Measurements from ENCODE around the gene LMLN. TPM values are rescaled to one million over a fixed set of nuclear protein-coding genes. Genes with fewer than 3 reads are reported as not detected.

Gene LMLN
- total and polyA plus RNA-seq, 2 donors from 2014 or later, result 1.6 to 10.5 TPM

DNA sequence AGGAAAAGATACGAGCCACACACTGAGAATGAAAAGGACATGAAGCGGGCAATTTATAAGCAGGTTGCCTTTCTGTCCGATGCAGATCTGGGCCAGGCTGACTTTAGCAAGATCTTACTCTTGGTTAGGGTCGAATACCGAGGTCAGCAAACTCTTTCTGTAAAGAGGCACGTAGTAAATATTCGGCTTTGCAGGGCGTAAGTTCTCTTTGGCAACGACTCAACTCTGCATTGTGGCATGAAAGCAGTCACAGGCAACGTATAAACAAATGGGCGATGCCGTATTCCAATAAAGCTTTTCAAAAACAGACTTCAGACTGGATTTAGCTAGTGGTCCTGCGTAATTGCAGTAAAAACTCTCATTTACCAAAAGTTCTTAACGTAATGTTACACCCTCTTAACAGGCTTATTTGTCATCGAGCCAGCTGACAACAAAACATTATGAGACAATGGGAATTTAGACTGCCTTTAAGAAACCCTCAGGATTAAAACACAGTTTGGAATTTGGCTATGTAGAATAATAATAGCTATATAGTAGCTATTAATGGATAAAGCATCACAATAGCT lies 23.1 kb upstream of the LMLN start:
- DNase-seq (no peak), FAIRE-seq (no peak)
- intact Hi-C loops (cut with DNase I), result no loop called here
- Histone ChIP-seq H3K27me3 (ENCODE audit: control insufficient read depth, insufficient read depth, low read length) (no peaks in the 10 kb centered on the region), H3K9me3 (ENCODE audit: control insufficient read depth in 2 of 3, insufficient read depth in 1 of 3, low read length in 3 of 3) (no peaks in the 10 kb centered on the region), H3K4me3 (ENCODE audit: low read length in 3 of 3) (no peak overlapping the region), H3K4me1 (ENCODE audit: control insufficient read depth in 2 of 3, insufficient read depth in 2 of 3, low read depth in 1 of 3, low read length in 3 of 3) (no peaks in the 10 kb centered on the region), H3K36me3 (ENCODE audit: control insufficient read depth in 2 of 3, insufficient read depth in 3 of 3, low read length in 3 of 3) (no peaks in the 10 kb centered on the region), H3K9ac (ENCODE audit: low read length in 3 of 3) (no peak overlapping the region), H3K27ac (ENCODE audit: low read depth in 2 of 2, low read length in 2 of 2) (no peak overlapping the region)
- TF ChIP-seq, protein P1, sequence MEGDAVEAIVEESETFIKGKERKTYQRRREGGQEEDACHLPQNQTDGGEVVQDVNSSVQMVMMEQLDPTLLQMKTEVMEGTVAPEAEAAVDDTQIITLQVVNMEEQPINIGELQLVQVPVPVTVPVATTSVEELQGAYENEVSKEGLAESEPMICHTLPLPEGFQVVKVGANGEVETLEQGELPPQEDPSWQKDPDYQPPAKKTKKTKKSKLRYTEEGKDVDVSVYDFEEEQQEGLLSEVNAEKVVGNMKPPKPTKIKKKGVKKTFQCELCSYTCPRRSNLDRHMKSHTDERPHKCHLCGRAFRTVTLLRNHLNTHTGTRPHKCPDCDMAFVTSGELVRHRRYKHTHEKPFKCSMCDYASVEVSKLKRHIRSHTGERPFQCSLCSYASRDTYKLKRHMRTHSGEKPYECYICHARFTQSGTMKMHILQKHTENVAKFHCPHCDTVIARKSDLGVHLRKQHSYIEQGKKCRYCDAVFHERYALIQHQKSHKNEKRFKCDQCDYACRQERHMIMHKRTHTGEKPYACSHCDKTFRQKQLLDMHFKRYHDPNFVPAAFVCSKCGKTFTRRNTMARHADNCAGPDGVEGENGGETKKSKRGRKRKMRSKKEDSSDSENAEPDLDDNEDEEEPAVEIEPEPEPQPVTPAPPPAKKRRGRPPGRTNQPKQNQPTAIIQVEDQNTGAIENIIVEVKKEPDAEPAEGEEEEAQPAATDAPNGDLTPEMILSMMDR (IDR thresholded peaks at IDR 0.05; ENCODE audit: borderline replicate concordance, extremely low read depth, insufficient read depth), result no peak

DNA sequence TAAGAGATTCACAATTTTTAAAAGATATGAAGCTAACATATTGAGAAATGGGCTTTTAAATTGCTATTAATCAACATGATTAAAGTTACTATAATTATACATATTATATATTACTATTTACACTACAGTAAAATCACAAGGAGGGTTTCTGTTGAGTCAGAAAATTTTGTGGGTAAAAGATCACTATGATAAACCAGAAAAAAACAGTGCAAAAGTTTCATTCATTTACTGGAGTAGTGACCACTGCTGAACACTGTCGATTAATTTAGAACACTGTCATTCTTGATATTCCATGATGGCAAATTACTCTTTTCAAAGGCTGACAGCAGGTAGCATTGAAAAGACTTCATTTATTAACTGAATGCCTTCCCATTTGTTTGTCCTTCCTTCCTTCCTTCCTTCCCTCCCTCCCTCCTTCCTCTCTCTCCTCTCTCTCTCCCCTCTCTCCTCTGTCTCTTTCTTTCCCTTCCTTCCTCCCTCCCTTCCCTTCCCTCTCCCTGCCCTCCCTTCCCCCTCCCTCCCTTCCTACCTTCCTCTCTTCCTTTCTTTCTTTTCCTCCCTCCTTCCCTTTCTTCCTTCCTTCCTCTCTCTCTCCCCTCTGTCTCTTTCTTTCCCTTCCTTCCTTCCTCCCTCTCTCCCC lies 19.2 kb upstream of the LMLN start:
- FAIRE-seq (no peak), DNase-seq (no peak)
- Histone ChIP-seq H3K27ac (ENCODE audit: low read depth in 2 of 2, low read length in 2 of 2) (no peak overlapping the region), H3K27me3 (ENCODE audit: control insufficient read depth, insufficient read depth, low read length) (no peaks in the 10 kb centered on the region), H3K4me3 (ENCODE audit: low read length in 3 of 3) (no peak overlapping the region), H3K4me1 (ENCODE audit: control insufficient read depth in 2 of 3, insufficient read depth in 2 of 3, low read depth in 1 of 3, low read length in 3 of 3) (no peaks in the 10 kb centered on the region), H3K36me3 (ENCODE audit: control insufficient read depth in 2 of 3, insufficient read depth in 3 of 3, low read length in 3 of 3) (no peaks in the 10 kb centered on the region), H3K9ac (ENCODE audit: low read length in 3 of 3) (no peak overlapping the region), H3K9me3 (ENCODE audit: control insufficient read depth in 2 of 3, insufficient read depth in 1 of 3, low read length in 3 of 3) (no peaks in the 10 kb centered on the region)
- TF ChIP-seq, protein P1 (IDR thresholded peaks at IDR 0.05; ENCODE audit: borderline replicate concordance, extremely low read depth, insufficient read depth), result no peak
- intact Hi-C loops (cut with DNase I), result no loop called here

DNA sequence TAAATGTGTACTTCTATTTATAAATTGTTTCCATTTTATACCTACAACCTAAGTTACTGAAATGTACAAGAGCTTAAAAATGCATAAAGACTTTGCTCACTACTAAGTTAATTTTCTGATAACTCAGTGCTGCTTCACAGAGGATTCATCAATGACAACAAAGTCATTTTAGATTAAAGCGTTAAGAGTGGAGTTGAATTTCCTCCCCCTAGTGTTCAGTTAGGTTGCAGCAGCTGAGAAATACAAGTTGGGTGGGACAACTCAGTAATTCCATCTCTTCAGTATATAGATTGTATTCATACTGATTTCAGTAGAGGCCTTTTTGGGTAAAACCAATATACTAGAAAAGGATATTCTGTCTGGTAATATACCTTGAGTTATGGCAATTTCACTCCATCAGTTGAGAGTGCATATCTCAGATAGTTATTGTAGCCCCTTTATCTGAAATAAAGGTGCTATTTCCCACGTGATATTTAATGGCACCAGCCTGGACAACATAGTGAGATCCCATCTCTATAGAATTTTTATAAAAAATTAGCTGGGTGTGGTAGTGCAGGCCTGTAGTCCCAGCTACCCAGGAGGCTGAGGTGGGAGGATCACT lies 17.0 kb upstream of the LMLN start:
- FAIRE-seq, result peak; percentile 42
- Histone ChIP-seq H3K9me3 (ENCODE audit: control insufficient read depth in 2 of 3, insufficient read depth in 1 of 3, low read length in 3 of 3) (no peaks in the 10 kb centered on the region), H3K9ac (ENCODE audit: low read length in 3 of 3) (no peak overlapping the region), H3K27me3 (ENCODE audit: control insufficient read depth, insufficient read depth, low read length) (no peaks in the 10 kb centered on the region), H3K27ac (ENCODE audit: low read depth in 2 of 2, low read length in 2 of 2) (no peak overlapping the region), H3K4me1 (ENCODE audit: control insufficient read depth in 2 of 3, insufficient read depth in 2 of 3, low read depth in 1 of 3, low read length in 3 of 3) (no peaks in the 10 kb centered on the region), H3K4me3 (ENCODE audit: low read length in 3 of 3) (no peak overlapping the region), H3K36me3 (ENCODE audit: control insufficient read depth in 2 of 3, insufficient read depth in 3 of 3, low read length in 3 of 3) (no peaks in the 10 kb centered on the region)
- intact Hi-C loops (cut with DNase I), result no loop called here
- TF ChIP-seq, protein P1 (IDR thresholded peaks at IDR 0.05; ENCODE audit: borderline replicate concordance, extremely low read depth, insufficient read depth), result peak; percentile 67
- peak in 2 of 5 donors; percentile 37 to 50 for DNase-seq
